Testis (tissue), 2 donors: ENCODE results near the gene SPTBN4.

Experiments
- CTCF ChIP-seq, 3 experiments: fragments of 450-650 bp in 2 of 3; fragments of 200-600 bp in 1 of 3; sonication (generic) in 1 of 3; IDR thresholded peaks; one replicate each; pipeline ENCODE4 v1.5.1; 2016 to 2019; ENCODE audit warnings: antibody characterized with exemption in 3 of 3, mild to moderate bottlenecking in 2 of 3, moderate library complexity in 1 of 3
- POLR2A ChIP-seq: fragments of 450-650 bp; IDR thresholded peaks from one replicate; pipeline ENCODE4 v1.6.1; 2017; ENCODE audit warnings: antibody characterized with exemption, mild to moderate bottlenecking, moderate library complexity

DNA sequence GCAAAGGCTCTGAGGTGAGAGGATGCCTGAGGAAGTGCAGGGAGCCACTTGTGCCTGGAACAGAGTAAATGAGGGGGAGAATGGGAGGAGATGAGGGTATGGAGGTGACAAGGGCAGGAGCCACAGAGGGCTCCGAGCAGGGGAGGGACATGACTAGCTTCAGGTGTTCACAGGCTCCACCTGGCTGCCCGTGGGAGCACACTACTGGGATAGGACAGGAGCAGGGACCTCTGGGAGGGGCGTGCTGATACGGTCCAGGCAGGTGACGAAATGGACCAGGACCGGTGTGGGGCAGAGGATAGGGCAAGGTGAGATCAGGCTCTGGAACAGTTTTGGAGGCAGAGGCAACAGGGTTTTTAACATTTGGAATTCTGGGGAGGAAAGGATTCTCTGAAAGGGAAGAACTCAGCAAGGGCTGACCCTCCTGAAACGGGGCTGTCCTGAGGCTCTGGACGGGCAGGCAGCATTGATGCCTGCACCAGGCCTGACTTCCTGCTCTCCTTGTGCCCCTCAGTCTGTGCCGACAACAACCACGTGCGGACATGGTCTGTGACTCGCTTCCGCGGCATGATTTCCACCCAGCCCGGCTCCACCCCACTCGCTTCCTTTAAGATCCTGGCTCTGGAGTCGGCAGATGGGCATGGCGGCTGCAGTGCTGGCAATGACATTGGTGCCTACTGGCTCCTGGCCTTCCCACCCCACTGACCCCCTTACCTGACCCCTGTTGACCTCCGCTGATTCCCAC, 121.5 kb downstream of the SPTBN4 start:
- no peak for TF ChIP-seq CTCF (IDR thresholded peaks at IDR 0.05)
- TF ChIP-seq POLR2A = no peak
